SK-N-SH treated with all-trans-retinoic acid at 6 μM for 48 hours (cell line): ENCODE data around the gene KCNMA1.

Experiments used
- ATAC-seq: fragments of 200-7000 bp; cut with Tn5 transposase; 3 replicates; pipeline ENCODE4 v1.9.1; 2020; ENCODE audit warnings: mild to moderate bottlenecking, moderate library complexity
- ARNTL ChIP-seq: fragments of 450-650 bp; formaldehyde crosslinking; IDR thresholded peaks from 2 replicates; pipeline ENCODE4 v1.5.0; 2020; ENCODE audit warnings: low read depth, mild to moderate bottlenecking, moderate library complexity, borderline replicate concordance
- CREB5 ChIP-seq: fragments of 250-450 bp; sonication (Bioruptor Pico); IDR thresholded peaks from 2 replicates; pipeline ENCODE4 v1.5.1; 2020; ENCODE audit warnings: low read depth, mild to moderate bottlenecking, moderate library complexity
- CSDC2 ChIP-seq: fragments of 250-450 bp; sonication (Bioruptor Pico); IDR thresholded peaks from 2 replicates; pipeline ENCODE4 v1.5.0; 2020; ENCODE audit warnings: mild to moderate bottlenecking, moderate library complexity
- ESRRG ChIP-seq: fragments of 250-450 bp; sonication (Bioruptor Pico); IDR thresholded peaks from 2 replicates; pipeline ENCODE4 v1.6.1; 2021; ENCODE audit warnings: mild to moderate bottlenecking
- GLIS3 ChIP-seq: fragments of 250-450 bp; sonication (Bioruptor Pico); IDR thresholded peaks from 2 replicates; pipeline ENCODE4 v1.5.0; 2020; ENCODE audit warnings: mild to moderate bottlenecking, moderate library complexity
- ISL1 ChIP-seq: fragments of 250-450 bp; sonication (Bioruptor Pico); IDR thresholded peaks from 2 replicates; pipeline ENCODE4 v2.1.2; 2022; ENCODE audit warnings: mild to moderate bottlenecking, moderate library complexity
- OSR1 ChIP-seq: fragments of 250-450 bp; sonication (Bioruptor Pico); IDR thresholded peaks from 2 replicates; pipeline ENCODE4 v1.8.0; 2022; ENCODE audit warnings: moderate library complexity, mild to moderate bottlenecking, inconsistent platforms
- POU6F1 ChIP-seq: fragments of 250-450 bp; sonication (Bioruptor Pico); IDR thresholded peaks from 2 replicates; pipeline ENCODE4 v1.8.0; 2021; ENCODE audit warnings: low read depth, mild to moderate bottlenecking, moderate library complexity, borderline replicate concordance
- PPARA ChIP-seq: fragments of 250-450 bp; sonication (Bioruptor Pico); IDR thresholded peaks from 2 replicates; pipeline ENCODE4 v1.5.0; 2020; ENCODE audit warnings: mild to moderate bottlenecking, borderline replicate concordance
- RARB ChIP-seq: fragments of 250-450 bp; sonication (Bioruptor Pico); IDR thresholded peaks from 2 replicates; pipeline ENCODE4 v1.8.0; 2021; ENCODE audit warnings: mild to moderate bottlenecking, moderate library complexity
- SNAI2 ChIP-seq: fragments of 250-450 bp; sonication (Bioruptor Pico); IDR thresholded peaks from 2 replicates; pipeline ENCODE4 v1.5.0; 2020; ENCODE audit warnings: mild to moderate bottlenecking, moderate library complexity
- TCF4 ChIP-seq: fragments of 250-450 bp; sonication (Bioruptor Pico); IDR thresholded peaks from 2 replicates; pipeline ENCODE4 v1.8.0; 2021; ENCODE audit warnings: mild to moderate bottlenecking, moderate library complexity, borderline replicate concordance
- TOX ChIP-seq: fragments of 250-450 bp; sonication (Bioruptor Pico); IDR thresholded peaks from 2 replicates; pipeline ENCODE4 v1.8.0; 2021; ENCODE audit warnings: mild to moderate bottlenecking, moderate library complexity, borderline replicate concordance
- TSHZ2 ChIP-seq: fragments of 250-450 bp; sonication (Bioruptor Pico); IDR thresholded peaks from 2 replicates; pipeline ENCODE4 v1.5.0; 2020; ENCODE audit warnings: mild to moderate bottlenecking, moderate library complexity
- ZC3H10 ChIP-seq: fragments of 250-450 bp; sonication (Bioruptor Pico); IDR thresholded peaks from 2 replicates; pipeline ENCODE4 v1.5.1; 2021; ENCODE audit warnings: mild to moderate bottlenecking, moderate library complexity
- ZFP3 ChIP-seq: fragments of 250-450 bp; sonication (Bioruptor Pico); IDR thresholded peaks from 2 replicates; pipeline ENCODE4 v1.5.0; 2020; ENCODE audit warnings: mild to moderate bottlenecking, moderate library complexity
- ZFP30 ChIP-seq: fragments of 450-650 bp; formaldehyde crosslinking; IDR thresholded peaks from 2 replicates; pipeline ENCODE4 v1.5.0; 2022; ENCODE audit warnings: mild to moderate bottlenecking, moderate library complexity
- ZNF70 ChIP-seq: fragments of 450-650 bp; formaldehyde crosslinking; IDR thresholded peaks from 2 replicates; pipeline ENCODE4 v1.5.0; 2020; ENCODE audit warnings: mild to moderate bottlenecking, moderate library complexity
- ZNF8 ChIP-seq: fragments of 450-650 bp; formaldehyde crosslinking; IDR thresholded peaks from 2 replicates; pipeline ENCODE4 v1.5.0; 2020; ENCODE audit warnings: mild to moderate bottlenecking, moderate library complexity
- TF ChIP-seq, protein P1 (sequence below): fragments of 250-450 bp; sonication (Bioruptor Pico); IDR thresholded peaks from 2 replicates; pipeline ENCODE4 v1.5.1; 2021; ENCODE audit warnings: mild to moderate bottlenecking, moderate library complexity
- TF ChIP-seq, protein P2 (sequence below): fragments of 250-450 bp; sonication (Bioruptor Pico); IDR thresholded peaks from 2 replicates; pipeline ENCODE4 v1.8.0; 2020; ENCODE audit warnings: mild to moderate bottlenecking, moderate library complexity, borderline replicate concordance

The KCNMA1 gene

DNA sequence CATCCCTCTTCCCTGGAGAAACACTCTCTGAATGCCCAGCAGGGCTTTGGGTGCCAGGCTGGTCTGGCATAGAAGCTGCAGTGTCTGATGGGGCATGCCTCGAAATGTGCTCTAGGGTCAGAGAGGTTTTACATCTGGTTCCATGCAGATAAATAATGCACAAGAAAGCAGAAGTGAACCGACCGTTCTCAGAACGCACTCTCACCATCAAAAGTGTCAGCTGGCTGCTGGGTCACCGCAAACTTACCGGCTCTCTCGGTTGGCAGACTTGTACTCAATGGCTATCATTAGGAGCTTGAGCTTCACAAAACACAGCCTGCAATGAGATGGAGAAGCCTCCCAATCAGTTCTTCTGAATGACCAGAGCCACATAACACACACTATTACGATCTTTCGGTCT, 610.0 kb downstream of the KCNMA1 start:
- ATAC-seq = no peak

GRCh38 chr10:77027141-77027540, 610.5 kb downstream of the KCNMA1 start:
- ATAC-seq = no peak
- TF ChIP-seq ARNTL (no peak), ZFP30 (CRISPR knock-in tag) (no peak), TOX (CRISPR knock-in tag) (no peak), RARB (CRISPR knock-in tag) (no peak), ZNF8 (CRISPR knock-in tag) (no peak), ZFP3 (CRISPR knock-in tag) (no peak), CSDC2 (no peak), ISL1 (CRISPR knock-in tag) (no peak), OSR1 (CRISPR knock-in tag) (no peak), SNAI2 (CRISPR knock-in tag) (no peak)
- TF ChIP-seq, protein P1, sequence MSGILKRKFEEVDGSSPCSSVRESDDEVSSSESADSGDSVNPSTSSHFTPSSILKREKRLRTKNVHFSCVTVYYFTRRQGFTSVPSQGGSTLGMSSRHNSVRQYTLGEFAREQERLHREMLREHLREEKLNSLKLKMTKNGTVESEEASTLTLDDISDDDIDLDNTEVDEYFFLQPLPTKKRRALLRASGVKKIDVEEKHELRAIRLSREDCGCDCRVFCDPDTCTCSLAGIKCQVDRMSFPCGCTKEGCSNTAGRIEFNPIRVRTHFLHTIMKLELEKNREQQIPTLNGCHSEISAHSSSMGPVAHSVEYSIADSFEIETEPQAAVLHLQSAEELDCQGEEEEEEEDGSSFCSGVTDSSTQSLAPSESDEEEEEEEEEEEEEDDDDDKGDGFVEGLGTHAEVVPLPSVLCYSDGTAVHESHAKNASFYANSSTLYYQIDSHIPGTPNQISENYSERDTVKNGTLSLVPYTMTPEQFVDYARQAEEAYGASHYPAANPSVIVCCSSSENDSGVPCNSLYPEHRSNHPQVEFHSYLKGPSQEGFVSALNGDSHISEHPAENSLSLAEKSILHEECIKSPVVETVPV (CRISPR knock-in tag) = no peak
- TF ChIP-seq, protein P2, sequence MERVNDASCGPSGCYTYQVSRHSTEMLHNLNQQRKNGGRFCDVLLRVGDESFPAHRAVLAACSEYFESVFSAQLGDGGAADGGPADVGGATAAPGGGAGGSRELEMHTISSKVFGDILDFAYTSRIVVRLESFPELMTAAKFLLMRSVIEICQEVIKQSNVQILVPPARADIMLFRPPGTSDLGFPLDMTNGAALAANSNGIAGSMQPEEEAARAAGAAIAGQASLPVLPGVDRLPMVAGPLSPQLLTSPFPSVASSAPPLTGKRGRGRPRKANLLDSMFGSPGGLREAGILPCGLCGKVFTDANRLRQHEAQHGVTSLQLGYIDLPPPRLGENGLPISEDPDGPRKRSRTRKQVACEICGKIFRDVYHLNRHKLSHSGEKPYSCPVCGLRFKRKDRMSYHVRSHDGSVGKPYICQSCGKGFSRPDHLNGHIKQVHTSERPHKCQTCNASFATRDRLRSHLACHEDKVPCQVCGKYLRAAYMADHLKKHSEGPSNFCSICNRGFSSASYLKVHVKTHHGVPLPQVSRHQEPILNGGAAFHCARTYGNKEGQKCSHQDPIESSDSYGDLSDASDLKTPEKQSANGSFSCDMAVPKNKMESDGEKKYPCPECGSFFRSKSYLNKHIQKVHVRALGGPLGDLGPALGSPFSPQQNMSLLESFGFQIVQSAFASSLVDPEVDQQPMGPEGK (CRISPR knock-in tag) = no peak

More for the DNA sequence above, 610.0 kb downstream of the KCNMA1 start:
- TF ChIP-seq PPARA (CRISPR knock-in tag) (no peak), ARNTL (no peak), ZC3H10 (CRISPR knock-in tag) (no peak), ZFP3 (CRISPR knock-in tag) (no peak), SNAI2 (CRISPR knock-in tag) (no peak), GLIS3 (no peak), ZNF8 (CRISPR knock-in tag) (no peak), CSDC2 (no peak), TOX (CRISPR knock-in tag) (no peak), CREB5 (CRISPR knock-in tag) (no peak), TCF4 (CRISPR knock-in tag) (no peak), TSHZ2 (CRISPR knock-in tag) (no peak), ESRRG (no peak), OSR1 (CRISPR knock-in tag) (no peak), POU6F1 (no peak), ZFP30 (CRISPR knock-in tag) (no peak), ISL1 (CRISPR knock-in tag) (no peak), ZNF70 (CRISPR knock-in tag) (no peak)
- TF ChIP-seq, protein P1 (CRISPR knock-in tag) = no peak
- TF ChIP-seq, protein P2 (CRISPR knock-in tag) = no peak
- TF ChIP-seq, all 23 proteins: peak for 0
